ENCODE measurements around the gene GALNS. TPM values are rescaled to one million over a fixed set of nuclear protein-coding genes. Genes with fewer than 3 reads are reported as not detected.

GALNS gene
- polyA plus RNA-seq, 12 donors = 11.2 to 35.2 (median 18.8) TPM; not detected in 1

DNA sequence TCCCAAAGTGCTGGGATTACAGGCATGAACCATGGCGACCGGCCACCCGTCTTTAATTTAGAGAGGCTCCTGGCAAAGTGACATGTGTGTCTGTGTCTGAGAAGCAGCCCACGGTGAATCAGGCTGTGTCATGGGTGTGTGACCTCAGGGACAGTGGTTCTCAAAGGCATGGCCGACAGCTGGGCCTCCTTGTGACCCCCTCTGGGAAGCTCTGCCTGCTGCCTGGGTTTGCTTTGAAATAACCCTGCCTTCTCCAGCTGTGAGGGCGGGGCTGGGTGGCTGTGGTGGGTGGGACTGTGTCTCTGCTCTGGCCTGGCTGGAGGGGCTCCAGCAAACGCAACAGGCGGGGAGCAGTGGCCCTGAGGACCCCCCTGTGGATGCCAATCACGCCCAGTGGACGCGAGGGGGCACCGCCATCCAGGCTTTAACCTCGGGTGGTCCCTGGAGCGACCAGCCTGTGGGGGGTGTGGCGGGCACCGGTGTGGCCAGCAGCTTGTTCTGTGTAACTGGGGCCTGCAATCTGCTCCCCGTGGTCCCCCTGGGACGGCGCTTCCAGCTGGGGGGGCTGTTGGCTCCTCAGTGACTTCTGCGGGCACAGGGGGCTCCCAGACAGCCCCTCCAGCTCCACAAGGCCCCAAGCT lies 36.2 kb downstream of the GALNS start:
- DNase-seq = no peak

DNA sequence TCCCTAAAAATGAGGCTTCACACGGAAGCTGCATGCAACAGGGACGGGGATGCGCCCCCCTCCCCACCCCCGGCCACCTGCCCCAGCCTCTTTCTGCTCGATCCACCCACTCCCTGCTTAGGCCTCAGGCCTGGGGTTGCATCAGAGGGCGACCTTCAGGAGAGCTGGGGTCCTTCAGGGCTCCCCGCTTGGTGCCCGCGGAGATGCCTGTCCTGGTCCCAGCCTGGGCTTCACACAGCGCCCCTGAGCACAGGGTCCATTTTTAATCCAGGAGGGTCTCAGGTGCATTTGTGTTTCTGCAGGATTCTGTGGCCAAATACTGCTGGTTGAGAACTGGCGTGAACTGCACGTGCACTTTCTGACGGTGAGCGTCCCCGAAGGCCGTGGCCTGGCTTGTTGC lies 37.6 kb downstream of the GALNS start:
- DNase-seq = no peak

DNA sequence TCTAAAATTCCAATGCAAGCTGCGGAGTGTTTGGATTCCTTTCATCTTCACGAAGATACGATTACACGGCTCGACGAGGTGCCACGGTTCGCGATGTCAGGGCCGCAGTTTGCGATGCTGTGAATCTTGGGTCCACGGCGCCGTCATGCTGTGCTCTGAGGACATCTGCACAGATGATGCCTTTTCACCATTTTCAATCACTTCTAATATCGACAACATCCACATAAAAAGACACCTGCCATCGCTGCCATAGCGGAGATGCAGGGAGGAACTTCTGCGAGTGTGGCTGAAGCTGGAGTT lies 38.2 kb downstream of the GALNS start:
- DNase-seq = no peak

DNA sequence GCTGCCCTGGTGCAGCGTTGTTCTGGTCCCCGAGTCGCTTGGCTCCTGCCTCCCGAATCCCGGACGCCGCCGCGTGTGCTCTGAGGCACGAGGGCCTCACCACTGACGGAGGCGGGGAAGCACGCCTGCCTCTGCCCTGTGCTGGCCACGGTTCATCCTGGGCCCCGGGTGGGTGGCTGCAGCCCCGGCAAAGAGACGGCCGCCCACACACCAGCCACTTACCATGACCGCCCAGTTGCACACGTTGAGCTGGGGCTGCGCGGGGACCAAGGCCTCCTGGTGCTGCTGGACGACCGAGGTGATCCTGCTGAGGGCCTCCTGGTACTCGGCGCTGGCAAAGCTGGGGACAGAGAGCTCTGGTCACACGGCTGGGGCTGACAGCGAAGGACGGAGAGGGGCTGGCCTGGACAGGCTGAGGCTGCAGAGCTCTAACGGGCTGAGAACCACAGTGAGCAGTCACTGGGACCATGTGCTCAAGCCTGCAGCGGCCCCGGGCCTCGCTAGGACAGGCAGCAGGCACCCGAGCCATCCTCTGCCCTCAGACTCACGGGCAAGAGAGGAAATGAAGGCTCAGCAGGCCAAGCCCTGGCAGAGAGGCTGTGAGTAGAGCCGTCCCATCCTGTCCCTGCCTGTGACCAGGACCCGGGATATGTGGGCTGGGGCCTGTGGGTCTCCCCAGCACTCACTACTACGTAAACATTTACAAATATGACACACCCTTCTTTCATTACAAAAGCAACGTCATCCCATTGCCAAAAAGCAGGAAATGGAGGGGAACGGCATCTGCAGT lies 38.8 kb downstream of the GALNS start:
- DNase-seq = no peak

DNA sequence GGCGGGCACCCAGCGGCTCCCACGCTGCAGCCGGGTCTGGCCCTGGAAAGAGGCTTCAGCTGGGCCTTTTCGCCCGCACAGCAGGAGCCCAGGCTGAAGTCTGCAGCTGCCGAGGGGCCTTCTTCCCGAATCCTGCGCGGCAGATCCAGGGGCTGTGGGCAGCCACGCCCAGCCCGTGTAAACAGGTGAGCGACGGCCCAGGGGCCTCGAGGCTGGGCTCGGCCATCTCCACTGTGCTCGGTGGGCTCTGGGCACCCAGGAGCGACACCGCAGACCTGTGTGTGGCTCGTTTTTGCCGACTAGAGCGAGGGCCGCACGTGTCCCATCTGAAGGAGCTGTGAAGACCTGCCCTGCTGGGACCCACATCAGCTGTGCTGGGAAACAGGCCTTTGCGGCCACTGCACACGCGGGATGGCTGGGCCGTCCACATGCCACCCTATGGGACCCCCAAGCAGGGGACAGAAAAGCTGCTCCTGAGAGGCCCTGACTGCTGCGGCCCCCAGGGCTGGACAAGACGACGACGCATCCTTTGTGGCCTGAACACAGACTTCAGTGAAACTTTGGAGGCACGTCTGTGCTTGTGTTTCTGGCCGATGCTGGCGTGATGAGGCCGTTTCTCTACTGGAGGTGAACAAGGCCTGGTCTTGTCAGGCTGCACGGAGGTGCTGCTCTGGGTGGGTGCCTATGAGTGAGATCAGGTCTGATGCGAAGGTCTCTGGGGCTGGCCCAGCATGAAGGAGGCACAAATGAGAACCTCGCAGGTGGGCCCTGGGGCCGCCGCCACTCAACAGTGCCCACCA lies 39.8 kb downstream of the GALNS start:
- DNase-seq = no peak

DNA sequence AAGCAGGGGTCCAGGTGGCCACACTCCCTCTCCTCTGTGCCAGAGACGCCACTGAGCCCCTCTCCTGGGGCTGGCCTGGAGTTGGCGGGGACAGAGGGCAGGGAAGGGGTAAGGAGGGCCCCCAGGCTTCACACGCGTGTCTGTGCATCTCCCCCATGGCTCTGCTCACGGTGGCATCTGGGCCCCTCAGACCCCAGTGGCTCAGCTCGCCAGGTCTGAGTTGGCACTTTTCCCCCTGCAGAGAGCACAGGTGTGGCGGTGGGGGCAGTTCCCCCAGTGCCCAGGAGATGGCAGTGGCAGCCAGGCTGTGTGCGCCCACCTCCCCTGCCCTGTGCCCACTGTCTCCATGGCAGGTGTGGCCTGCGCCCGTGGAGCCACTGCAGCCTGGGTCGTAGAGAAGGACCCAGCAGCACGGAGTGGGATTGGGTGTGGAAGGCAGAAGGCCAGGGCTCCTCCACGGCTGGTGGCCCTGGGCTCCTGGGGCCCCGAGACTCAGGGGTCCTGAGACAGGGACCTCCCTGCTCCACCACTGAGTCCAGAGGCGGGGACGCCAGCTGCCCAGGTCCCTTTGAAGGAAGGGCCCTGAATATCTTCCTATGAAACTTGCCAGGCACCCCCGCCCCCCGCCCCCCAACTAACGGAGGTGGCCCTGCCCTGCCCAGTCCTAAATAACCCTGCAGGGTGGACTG lies 40.7 kb downstream of the GALNS start:
- no peak for DNase-seq

DNA sequence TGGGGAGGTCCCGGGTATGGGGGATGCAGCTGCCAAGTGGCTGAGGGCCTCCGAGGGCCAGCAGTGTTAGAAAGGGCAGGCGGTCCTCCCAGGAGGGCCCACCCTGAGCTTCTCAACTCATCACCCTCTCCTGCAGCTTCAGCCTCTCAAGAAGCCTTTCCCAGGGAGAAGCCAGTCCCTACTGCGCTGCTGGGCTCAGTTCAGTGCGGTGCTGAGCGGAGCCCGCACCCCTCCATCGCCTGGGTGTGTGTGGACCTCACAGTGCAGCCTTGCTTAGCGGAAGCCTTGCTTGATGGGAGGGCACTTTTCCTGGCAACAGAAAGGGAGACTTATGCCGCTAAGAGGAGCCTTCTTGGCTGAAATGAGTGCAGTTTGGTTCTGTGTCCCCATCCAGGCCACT lies 41.5 kb downstream of the GALNS start:
- no peak for DNase-seq

DNA sequence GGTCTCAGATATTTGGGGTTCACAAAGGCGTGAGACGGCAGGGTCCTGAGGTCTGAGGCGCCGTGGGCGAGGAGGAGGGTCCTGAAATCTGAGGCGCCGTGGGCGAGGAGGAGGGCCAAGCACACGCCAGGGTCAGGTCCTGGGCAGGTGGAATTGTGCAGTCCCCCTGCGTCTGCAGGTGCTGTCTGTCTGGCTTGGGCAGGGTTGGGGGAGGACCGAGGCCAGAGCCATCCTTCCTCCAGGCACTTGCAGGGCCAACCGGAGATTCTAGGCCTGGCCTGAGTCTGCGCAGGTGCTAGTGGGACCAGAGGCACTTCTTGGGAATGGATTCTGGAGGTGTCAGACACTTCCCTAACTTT lies 42.6 kb downstream of the GALNS start:
- DNase-seq = no peak

DNA sequence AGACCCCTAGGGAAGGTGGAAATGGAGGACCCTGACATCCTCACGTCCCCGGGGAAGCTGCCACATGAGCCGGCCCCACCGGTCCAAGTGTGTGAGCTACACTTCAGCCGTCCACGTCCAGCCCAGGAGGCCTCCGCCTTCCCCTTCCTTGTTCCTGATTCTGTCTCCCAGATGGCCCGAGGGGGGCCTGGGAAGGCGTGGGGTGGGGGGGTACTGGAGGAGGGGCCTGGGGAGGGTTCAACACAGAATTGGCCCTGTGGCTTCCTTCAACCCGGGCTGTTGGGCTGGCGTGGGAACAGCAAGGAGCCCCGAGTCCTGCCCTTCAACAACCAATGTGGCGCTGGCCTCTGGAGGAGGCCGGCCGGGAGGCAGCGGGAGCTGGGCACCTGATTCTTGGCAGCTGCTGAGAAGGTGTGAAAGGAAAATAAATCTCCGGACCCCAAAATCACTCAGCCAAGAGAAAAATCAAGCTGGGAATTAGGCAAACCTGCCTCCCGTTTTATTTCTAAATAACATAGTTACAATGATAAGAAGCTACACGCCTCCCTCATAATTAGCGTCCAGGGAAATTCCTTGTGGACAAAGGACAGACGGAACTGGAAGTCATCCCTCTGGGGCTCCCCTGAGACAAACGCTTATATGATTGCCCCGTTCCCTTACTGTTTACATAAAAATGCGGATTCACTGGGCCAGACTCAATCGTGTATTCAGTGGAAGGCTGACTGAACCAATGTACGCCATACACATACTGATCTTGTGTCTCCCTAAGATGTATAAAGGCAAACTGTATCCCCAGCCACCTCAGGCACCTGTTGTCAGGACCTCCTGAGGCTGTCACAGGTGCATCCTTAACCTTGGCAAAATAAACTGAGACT lies 43.2 kb downstream of the GALNS start:
- no peak for DNase-seq

DNA sequence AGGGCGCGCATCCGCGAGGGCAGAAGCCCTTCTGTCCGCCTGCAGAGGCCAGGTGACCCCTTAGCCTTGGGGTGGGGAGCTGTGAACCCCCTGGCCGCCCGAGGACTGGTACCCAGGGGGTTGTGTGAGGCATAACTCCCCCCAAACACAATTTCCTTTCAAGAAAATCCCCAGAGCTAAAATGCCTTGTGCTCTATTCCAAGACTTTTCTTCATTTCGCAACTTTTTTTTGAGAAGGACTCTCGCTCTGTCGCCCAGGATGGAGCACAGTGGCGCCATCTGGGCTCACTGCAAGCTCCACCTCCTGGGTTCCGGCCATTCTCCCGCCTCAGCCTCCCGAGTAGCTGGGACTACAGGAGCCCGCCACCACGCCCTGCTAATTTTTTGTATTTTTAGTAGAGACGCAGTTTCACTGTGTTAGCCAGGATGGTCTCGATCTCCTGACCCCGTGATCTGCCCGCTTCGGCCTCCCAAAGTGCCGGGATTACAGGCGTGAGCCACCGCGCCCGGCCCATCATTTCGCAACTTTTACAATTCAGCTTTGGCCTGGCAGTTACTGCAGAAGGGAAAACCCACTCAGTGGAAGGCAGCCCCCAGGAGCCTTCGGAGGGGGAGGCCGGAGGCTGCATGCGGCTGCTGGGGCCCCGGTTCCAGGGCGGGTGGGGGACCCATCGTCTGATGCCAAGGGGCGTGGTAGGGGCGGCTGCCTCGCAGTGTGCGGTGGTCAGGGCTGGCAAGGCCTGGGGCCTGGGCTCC lies 44.1 kb downstream of the GALNS start:
- no peak for DNase-seq

DNA sequence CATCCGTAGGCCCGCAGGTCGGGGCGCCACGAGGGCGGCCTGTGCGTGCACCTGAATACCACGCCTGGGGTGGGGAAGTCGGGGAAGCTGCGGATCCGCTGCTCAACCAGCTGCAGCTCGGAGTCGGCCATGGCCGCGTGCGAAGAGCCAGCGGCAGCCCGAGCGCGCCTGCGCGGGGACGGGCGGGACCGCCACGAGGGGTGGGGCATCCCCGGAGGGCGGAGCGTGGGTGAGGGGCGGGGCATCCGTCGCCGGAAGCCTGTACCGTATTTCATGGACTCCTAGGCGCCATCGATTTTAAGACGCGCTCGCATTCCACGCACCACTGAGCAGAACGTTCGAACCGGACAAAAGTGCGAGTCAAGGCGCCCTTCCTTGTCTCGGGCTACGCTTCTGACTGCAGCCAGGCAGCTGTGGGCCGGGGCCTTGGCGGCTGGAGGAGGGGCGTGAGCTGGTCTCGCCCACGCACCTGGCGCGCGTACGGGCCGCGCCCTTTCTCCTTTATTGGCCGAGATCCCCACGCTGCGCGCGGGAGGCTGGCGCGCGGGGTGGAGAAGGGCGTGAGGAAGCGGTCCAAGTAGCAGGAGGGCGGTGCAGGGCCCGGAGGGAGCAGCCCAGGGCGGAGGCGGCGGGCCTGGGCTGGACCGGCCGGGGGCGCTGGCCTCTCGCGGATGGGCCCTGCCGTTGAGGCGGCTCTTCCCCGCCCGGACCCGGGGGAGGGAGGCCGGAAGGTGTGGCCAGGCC lies 44.8 kb downstream of the GALNS start, which contains the start of gene APRT:
Gene APRT, minus strand, starts transcription at position 160 of the 744 bp plus-strand sequence. Its CDS starts 29 bp downstream, at position 131.
- peak; percentile 95 for DNase-seq

DNA sequence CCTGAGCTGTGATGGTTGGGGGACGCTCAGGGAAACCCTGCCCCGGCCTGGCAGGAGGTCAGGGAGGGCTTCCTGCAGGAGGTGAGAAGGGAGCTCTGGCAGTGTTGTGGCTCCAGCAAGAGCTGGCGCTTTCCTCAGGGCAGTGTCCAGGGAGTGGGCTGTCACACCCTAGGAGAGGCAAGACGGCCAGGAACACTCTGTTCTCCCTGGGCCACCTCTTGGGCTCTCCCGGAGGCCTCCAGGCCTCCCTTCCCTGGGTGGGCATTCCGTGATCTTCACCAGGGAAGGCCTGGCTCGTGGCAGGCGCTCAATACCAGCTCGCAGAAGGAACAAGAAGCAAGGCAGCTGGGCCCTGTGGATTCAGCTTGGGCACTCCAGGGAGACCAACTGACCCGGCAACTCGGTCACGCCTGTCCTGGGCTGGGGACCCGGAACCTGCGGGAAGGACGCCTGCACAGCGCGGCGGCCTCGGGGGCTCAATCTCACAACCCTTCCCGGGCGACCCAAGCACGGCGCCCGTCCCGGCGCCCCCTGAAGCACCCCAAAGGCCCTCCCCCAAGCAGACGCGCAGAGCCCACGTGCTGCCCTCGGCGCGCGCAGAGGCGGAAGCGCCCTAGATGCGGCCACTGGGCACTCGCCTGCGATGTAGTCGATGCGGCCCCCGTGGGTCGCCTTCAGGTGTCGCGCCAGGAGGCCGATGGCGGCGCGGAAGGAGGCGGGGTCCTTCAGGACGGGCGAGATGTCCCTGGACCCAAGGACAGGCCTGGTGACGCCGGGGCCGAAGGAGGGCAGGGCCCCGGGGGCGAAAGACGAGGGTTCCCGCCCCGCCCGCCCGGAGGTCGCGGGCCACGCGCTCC lies 45.6 kb downstream of the GALNS start:
- peak; percentile 90 for DNase-seq

DNA sequence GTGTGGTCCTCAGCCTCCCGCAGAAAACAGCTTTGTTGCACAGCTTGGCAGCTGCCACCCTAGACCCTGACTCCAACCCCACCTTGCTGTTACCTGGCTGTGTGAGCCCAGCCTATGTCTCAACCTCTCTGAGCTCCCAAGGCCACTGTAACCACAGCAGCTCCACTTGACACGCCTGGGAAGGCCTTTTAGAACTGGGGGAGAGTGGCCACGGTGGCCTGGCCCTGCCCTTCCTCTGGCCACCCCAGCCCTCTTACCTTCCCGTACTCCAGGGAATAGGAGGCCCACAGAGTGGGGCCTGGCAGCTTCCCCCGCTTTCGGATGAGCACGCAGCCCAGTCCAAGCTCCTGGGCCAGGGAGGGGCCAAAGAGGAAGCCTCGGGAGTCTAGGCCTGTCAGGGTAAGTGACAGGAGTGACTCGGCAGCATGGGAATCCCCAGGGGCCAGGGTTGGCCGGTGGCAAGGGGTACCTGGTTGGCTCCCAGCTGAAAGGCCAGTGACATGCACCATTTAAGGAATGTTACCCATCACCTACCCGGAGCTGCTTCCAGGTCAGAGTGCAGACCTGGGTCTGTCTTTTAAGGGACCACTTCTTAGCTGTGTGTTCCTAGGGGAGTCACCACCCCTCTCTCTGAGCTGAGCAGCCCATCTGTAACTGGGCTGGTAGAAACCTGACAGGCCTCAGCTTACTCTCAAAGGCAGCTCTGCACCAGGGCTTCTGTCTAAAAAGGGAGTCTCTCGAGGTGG lies 46.4 kb downstream of the GALNS start:
- DNase-seq = no peak

DNA sequence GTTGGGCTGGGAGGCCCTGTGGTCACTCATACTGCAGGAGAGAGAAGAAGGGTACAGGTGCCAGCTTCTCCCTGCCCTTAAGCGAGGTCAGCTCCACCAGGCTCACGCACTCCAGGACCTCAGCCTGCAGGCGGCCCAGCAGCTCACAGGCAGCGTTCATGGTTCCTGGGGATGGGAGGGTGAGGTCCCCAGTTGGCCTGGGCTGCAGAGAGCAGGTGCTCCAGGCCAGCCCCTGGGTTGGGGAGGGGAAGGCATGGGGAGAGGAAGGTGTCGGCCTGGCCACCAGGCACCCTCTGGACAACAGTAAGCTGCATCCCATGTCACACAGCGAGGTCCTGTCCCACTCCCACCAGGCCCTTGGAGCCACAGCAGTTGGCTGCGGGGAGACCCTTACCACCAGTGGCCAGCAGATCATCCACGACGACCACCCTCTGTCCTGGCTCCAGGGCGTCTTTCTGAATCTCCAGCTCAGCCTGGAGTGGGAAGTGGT lies 47.0 kb downstream of the GALNS start:
- DNase-seq = no peak

DNA sequence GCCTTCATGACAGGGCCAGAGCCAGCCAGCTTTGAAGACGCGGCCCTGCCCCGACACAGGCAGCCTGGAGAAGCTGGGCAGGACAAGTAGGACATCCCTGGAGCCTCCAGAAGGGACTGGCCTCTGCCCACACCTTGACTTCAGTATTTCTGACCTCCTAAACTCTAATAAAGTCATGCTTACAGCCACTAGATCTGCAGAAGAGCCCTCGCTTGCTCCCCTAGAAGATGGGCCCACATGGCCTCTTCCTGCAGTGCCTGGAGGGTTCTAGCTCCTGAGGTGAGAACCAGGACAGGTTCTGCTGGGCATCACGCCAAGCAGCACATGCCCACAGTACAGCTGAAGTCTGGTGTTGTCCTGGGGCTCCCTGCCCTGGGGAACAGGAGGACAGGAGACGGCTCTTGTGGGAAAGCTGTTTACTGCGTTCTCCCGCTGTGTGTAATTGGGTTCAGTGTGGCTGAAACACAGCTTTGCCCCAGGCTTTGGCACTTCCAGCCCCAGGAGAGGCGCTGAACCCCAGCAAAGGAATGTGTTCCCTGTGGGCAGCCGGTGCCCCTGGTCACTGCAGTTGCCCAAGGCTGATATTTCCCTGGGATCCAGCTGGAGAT lies 47.6 kb downstream of the GALNS start:
- DNase-seq = no peak

DNA sequence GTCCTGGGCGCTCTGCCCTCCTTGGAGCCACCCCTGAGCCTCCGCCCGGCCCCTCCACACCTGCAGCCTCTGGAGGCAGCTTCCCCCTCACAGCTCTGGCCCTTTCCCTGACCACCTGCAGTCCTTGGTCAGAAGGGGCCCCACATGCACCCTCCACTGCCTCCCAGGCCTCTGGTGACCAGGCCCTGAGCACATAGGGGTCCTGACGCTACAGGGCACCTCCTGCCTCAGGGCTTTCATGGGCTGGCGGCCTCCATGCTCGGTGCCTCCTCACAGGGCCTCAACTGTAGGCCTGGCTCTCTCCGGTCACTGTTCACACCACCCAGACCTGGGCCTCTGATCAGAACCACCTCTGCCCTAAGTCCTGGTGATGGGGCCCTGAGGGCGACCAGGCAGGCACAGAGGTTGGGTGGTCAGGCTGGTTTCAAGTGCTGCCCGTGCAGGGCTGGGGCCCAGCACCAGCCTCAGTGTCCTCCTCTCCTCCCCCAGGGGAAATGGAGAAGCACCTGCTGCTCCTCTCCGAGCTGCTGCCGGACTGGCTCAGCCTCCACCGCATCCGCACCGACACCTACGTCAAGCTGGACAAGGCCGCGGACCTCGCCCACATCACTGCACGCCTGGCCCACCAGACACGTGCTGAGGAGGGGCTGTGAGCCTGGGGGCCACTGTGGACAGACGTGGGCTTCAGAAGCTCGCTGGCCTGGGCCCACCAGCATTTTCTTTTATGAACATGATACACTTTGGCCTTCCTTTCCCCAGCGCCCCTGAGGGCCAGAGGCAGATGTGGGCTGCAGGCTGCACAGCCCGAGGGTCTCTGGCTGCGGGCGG lies 48.9 kb downstream of the GALNS start:
- no peak for DNase-seq

All from muscle of arm (tissue), 12 donors.